KOPT-K1 (cell line): ENCODE results near the gene GCHFR.

Experiments used
- H3K27ac ChIP-seq: fragments of 200-600 bp; sonication (generic); 2 replicates; pipeline ENCODE4 v1.5.1; 2016; ENCODE audit warnings: antibody characterized with exemption, mild to moderate bottlenecking, low read depth, low read length; ENCODE audit not compliant: poor library complexity, severe bottlenecking
- H3K36me3 ChIP-seq: fragments of 200-600 bp; sonication (generic); 2 replicates; pipeline ENCODE4 v1.5.1; 2017; ENCODE audit warnings: antibody characterized with exemption, mild to moderate bottlenecking, low read length, moderate library complexity; ENCODE audit not compliant: insufficient read depth
- H3K9me3 ChIP-seq: fragments of 200-600 bp; sonication (generic); 2 replicates; pipeline ENCODE4 v1.5.1; 2017; ENCODE audit warnings: antibody characterized with exemption, low read length, mild to moderate bottlenecking; ENCODE audit not compliant: insufficient read depth, poor library complexity, severe bottlenecking

The GCHFR gene

DNA sequence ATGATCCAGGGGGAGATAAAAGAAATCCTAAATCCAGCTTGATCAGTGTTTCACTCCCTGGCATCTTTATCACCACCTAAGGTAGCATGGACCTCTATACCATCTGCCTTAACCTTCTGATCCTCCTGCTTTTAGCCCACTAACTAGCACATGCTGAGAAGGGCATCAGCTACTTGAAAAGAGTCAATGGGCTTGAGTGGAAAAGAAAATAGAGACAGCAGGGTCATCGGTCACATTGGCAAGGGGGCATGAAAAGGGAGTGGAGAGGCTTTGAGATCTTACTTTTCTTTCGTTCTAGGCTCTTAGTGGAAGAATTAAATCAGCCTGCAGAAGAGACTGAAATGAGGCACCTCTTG is 42.8 kb downstream of the GCHFR start:
- peak overlapping the region; percentile 92 for H3K27ac ChIP-seq

DNA sequence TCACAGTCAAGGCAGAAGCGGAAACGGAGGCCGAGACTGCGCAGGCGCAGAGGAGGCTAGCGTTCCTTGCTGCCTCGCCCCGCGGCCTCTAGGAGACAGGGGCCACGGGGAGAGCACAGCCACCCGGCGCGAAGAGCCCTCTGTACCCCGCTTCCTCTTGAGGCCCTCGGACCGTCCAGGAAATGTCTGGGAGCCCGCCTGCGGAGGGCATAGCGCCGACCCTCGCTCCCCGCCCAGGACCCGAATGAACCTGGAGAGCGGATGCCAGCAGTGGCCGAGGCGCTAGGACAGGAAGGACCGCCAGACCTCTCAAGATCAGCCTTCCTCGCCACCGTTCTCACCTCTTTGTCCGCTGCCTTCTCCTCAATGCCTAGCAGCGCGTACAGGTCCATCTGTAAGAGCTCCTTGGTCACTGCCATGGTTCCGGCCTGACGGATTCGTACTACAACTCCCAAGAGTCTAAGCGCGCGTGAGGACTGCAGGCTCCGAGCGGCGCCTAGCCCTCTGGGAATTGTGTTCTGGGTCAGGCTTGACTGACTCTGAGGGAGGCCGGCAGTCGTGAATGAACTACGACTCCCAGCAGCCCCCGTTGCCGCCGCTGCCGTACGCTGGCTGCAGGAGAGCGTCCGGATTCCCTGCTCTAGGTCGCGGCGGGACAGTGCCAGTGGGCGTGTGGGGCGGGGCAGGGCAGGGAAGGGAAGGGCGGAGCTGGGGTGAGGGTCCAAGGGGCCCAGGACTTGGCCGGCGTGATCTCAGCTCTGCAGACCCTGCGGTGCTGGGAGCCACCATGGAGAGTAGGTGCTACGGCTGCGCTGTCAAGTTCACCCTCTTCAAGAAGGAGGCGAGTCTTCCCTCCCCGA is 43.4 kb downstream of the GCHFR start, which contains the start of the genes DNAJC17 and ZFYVE19:
Gene DNAJC17, minus strand, starts transcription at position 446 of the 860 bp plus-strand sequence. Its CDS starts 27 bp downstream, at position 419.
Gene ZFYVE19, plus strand, starts transcription at position 62 of the 860 bp plus-strand sequence. Its CDS starts 501 bp downstream, at position 563.
- H3K27ac ChIP-seq = peak within 1 kb of the TSS; percentile 92
- H3K36me3 ChIP-seq = peaks cover 32% of the 10 kb centered on the region; the same call in 1 of the 2 replicates
- H3K9me3 ChIP-seq = no peaks in the 10 kb centered on the region

More for the DNA sequence above, 42.8 kb downstream of the GCHFR start:
- H3K36me3 ChIP-seq = peaks cover 27% of the 10 kb centered on the region; the same call in 1 of the 2 replicates
- no peaks in the 10 kb centered on the region for H3K9me3 ChIP-seq

DNA sequence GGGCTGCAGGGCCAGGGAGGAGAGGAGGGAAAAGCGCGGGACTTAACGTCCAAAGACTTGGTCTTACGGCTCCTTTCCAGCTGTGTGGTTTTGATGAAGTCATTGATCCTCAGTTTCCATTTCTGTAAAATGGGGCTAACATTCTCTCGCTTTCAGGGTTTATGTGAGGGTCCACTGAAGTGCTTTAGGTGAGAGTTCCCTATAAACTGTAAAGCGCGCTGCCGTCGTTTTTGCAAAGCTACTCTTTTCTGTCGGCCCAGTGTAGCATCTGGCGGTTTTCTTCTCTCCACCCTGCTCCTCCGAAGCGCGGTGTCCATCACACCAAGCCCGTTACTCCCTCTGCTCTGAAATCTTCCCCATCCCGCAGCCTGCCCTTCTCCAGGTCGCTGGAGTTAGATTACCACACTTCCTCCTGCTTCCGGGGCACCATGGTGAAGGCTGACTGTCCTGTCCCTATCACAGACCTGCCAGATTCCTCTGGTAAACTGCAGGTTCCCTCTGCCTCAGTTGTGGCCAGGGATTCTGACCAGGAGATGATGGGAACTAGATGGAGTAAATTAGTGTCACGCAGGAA is 44.1 kb downstream of the GCHFR start:
- H3K27ac ChIP-seq = peak overlapping the region; percentile 92
- H3K36me3 ChIP-seq = peaks cover 36% of the 10 kb centered on the region; the same call in 1 of the 2 replicates
- H3K9me3 ChIP-seq = no peaks in the 10 kb centered on the region

DNA sequence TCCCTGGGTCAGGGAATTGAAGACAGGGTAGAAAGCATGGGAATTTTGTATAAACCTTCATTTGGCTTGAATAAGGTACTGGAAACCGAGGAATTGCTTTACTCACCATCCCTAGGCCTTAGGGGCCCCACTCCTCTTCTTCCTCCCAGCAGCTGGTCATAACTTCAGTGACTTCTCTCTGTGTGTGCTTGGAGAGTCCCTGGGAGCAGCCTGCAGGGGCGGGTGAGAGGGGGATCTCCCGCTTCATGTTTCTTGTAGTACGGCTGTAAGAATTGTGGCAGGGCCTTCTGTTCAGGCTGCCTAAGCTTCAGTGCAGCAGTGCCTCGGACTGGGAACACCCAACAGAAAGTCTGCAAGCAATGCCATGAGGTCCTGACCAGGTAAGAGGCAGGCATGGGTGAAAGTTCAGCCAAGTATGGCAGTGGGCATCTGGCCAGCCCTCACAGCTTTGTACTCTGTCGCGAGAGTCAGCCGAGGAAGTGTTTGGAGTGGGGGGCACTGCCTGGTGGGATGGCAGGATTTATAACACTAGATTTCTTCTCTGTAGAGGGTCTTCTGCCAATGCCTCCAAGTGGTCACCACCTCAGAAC is 45.1 kb downstream of the GCHFR start:
- no peaks in the 10 kb centered on the region for H3K9me3 ChIP-seq
- H3K36me3 ChIP-seq = peaks cover 42% of the 10 kb centered on the region; the same call in 1 of the 2 replicates
- H3K27ac ChIP-seq = no peak overlapping the region

DNA sequence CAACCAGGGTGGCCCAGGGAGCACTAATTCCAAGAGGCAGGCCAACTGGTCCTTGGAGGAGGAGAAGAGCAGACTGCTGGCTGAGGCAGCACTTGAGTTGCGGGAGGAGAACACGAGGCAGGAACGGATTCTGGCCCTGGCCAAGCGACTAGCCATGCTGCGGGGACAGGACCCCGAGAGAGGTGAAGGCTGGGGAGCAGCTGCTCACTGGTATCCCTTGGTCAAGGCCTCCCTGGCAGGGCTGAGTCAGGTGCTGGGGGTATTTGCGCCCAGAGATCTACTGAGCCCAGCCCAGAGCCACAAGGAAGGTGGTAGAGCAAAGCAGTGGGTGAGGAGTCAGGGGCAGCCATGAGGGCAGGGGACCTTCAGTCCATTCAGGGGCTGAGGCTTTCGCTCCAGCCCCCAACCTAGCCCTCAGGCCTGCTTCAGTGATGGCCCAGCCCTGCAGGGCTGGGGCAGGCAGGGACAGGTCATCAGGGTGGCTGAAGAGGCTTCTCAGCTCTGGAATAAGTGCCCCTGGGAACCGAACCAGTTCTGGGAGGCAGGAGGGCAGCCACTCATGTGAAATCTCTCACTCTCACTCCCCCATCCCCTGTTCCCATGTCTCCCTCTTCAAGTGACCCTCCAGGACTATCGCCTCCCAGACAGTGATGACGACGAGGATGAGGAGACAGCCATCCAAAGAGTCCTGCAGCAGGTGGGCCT is 49.0 kb downstream of the GCHFR start:
- peaks cover 48% of the 10 kb centered on the region; the same call in 1 of the 2 replicates for H3K36me3 ChIP-seq
- H3K27ac ChIP-seq = no peak overlapping the region
- no peaks in the 10 kb centered on the region for H3K9me3 ChIP-seq

DNA sequence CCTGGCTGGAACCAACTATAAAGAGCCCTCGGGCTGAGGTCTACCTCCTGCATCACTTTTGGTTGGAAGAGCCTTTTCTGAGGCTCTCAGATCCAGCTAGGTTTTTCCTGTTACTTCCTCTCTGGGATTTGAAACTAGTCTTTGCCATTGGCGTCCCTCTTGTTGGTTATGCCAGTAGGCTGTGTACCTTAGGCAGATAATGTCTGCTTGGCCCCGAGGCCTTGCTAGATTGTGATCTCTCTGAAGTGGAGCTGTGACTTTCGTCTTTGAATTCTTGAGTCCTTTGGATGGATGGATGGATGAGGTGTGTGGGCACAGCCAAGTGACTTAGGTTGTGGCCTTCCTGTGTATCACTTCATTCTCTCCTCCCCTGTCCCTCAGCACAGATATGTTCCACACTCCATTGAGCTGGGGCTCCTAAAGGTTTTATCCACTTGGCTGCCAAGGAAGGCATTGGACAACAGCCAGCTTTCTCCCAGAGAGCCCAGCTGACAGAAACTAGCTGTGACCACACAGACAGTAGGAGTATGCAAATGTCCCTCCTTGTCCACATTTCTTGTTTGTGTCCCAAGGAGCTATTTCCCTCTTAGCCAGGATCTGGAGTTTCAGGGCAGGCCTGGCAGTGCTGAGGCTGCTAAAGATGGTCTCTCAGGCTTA is 51.3 kb downstream of the GCHFR start:
- H3K36me3 ChIP-seq = peaks cover 40% of the 10 kb centered on the region; the same call in 1 of the 2 replicates
- H3K27ac ChIP-seq = no peak overlapping the region
- H3K9me3 ChIP-seq = no peaks in the 10 kb centered on the region
